Ureter (tissue), 1 donor: Measurements from ENCODE around the gene PTOV1. TPM values are rescaled to one million over a fixed set of nuclear protein-coding genes. Genes with fewer than 3 reads are reported as not detected.
A peak's percentile ranks its signal among the peaks of the same experiment; 100 is the strongest.

Experiments used
- DNase-seq: peaks from one replicate; pipeline ENCODE4 v3.0.0-alpha.2; 2020; ENCODE audit warnings: low spot score
- total RNA-seq: library from RNA; stranded (reverse); gene quantifications from one replicate; pipeline ENCODE4 v1.2.4, GENCODE V29; 2023
- donor health status: DM: yes; HTN: yes; CAD: no.

PTOV1 gene
- total RNA-seq, 1 donor from 2014 or later, result 105 TPM

DNA sequence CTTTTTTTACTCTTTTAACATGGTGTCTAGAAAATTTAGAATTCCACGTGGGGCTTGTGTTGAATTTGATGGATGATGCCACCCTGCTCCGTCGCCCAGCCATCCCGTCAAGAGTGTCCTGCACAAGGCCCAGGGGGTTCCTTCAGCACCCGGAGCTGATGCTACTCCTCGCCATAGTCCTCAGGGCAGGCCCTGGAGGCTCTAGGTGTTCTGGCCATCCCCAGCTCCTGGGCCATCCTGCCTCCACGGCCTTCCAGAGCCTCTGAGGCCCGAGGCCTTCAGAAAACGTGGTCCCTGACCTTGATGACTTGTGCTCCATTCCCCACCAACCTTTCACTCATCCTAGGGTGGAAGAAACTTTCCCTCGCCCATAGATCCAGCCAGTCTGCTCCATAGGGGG is 22.9 kb downstream of the PTOV1 start:
- DNase-seq, result no peak

- no peak for DNase-seq
Observed at GRCh38 chr19:49874503-49875157, 23.7 kb downstream of the PTOV1 start.

DNA sequence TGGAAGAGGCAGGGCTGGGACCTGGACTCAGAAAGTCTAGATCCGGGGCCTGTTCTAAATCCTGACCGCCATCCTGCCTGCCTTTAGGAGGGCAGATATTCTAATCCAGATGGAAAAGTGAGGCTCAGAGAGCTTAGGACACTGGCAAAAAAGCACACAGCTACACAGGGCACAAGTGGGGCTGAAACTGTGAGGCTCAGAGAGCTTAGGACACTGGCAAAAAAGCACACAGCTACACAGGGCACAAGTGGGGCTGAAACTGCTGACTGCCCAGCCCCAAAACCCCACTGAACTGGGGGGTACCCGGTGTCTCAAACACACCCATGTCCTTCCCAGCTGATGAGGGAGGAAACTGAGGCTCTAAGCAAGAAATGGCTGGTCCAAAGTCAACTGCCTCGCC is 24.2 kb downstream of the PTOV1 start:
- DNase-seq, result no peak

DNA sequence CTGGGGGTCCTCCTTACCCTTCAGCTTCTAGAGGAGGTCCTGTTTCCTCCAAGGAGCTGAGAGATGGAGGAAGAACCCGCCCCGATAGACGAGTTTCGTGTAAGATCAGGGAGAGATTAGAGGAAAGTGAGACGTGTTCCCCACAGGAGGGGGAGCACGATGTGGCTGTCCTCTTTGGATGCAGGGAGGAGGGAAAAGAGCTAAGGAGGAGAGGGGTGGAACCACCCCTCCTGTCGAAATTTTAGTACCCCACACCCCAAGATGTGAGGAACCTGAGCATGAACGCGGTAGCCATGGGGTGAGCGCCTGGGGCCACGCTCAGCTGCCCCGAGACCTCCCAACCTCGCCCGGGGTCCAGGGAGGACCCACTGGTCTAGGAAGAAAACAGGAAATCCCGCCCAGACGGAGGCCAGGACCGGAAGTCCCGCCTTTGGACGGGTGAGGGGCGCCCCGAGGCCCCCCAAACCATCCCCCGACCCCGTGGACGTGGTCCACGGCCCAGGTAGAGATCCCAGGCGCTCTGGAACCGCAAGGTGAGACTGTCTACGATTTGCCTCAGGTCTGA is 25.0 kb downstream of the PTOV1 start:
- peak; percentile 77 for DNase-seq

GRCh38 chr19:49876422-49877019 is 25.6 kb downstream of the PTOV1 start:
- DNase-seq, result peak; percentile 98

GRCh38 chr19:49877020-49877878 is 26.3 kb downstream of the PTOV1 start, which contains the start of the genes AKT1S1 and TBC1D17:
Gene AKT1S1 (minus strand): TSS chr19:49877355. CDS start chr19:49873295, 4,060 bp downstream.
Gene TBC1D17 (plus strand): TSS chr19:49877702. CDS start chr19:49877724, 22 bp downstream.
- peak; percentile 100 for DNase-seq

- DNase-seq, result peak; percentile 98
Observed at GRCh38 chr19:49877879-49878743, 27.2 kb downstream of the PTOV1 start.

GRCh38 chr19:49878744-49879070 is 27.7 kb downstream of the PTOV1 start:
- no peak for DNase-seq

DNA sequence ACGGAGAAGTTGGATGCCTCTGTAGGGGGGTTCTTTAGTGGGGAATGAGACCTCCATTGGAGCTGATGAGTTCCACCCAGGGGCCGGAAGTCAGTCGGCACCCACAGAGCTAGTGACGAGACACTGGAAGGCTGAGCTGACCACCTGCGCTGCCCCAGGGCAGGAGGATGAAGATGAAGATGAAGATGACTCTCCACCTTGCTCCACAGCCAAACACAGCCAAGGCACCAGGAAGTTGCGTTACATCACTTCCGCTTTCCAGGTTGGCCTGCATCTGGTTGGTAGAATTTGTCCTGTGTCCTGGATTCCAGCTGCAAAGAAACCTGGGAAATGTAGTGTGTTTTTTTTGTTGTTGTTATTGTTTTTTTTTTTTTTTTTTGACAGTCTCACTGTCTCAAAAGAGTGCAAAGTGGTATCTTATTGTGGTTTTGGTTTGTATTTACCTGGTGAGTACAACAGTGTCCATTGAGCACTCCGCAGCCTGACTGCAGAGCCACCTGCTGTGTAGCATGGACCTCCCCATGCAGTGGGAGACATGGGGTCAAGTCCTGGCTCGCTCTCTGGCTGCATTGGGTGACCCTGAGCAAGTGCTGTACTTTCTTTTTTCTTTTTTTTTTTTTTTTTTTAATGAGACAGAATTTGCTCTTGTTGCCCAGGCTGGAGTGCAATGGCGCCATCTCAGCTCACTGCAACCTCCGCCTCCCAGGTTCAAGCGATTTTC is 28.4 kb downstream of the PTOV1 start:
- DNase-seq, result no peak

DNA sequence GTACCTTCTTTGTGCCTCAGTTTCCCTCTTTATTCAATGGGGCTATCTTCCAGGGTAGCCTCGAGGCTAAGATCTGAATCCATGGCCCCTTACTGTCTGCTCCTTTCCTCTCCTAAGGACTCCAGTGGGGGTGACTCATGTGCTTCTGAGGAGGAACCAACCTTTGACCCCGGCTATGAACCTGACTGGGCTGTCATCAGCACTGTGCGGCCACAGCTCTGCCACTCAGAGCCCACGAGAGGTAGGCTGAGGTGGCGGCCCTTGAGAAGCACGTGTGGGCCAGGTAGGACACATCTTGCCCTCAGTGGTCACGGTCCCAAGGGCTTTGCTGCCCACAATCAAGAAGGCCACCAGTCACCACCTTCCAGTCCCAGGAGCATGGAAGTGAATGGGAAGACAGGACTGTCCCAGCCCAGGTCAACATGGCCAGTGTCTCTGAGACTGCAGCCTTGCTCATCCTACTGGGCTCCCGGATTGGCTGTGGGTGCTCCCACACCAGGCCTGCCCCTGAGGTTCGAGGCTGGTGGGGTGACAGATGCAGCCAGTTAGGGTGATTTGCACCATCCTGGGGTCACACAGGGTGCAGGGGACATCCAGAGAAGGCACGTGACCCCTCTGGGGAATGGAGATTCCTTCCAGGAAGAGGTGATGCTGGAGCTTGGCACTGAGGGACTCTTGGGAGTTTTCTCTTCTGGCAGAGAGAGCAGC is 29.4 kb downstream of the PTOV1 start:
- no peak for DNase-seq

DNA sequence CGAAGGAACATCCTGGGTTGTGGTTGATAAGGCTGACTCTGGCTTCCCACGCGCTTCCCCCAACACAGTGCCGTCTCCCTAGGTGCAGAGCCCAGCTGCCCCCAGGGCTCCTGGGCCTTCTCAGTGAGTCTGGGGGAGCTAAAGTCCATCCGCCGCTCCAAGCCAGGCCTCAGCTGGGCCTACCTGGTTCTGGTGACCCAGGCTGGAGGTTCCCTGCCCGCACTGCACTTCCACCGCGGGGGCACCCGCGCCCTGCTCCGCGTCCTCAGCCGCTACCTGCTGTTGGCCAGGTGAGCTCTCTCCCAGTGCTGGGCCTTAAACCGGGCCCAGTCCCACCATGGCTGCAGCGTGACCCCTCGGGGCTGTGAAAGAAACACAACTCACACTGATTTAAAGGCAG is 30.2 kb downstream of the PTOV1 start:
- DNase-seq, result no peak

- no peak for DNase-seq
Observed at GRCh38 chr19:49881672-49882394, 30.9 kb downstream of the PTOV1 start.

GRCh38 chr19:49882643-49883042 is 31.7 kb downstream of the PTOV1 start:
- no peak for DNase-seq

GRCh38 chr19:49883094-49883493 is 32.1 kb downstream of the PTOV1 start:
- DNase-seq, result no peak

DNA sequence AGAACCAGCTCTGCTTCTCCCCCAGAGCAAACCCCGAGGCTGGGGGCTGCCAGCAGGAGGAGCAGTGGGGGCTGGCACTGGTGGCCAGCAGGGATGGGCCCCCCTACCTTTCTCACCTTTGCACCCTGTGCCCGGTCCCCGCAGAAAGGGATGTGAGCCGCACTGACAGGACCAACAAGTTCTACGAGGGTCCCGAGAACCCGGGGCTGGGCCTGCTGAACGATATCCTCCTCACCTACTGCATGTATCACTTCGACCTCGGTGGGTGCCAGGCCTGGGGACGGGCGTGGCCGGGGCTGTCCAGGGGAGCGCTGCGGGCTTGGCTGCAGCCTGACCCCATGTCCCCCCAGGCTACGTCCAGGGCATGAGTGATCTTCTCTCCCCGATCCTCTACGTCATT is 33.1 kb downstream of the PTOV1 start:
- DNase-seq, result no peak

DNA sequence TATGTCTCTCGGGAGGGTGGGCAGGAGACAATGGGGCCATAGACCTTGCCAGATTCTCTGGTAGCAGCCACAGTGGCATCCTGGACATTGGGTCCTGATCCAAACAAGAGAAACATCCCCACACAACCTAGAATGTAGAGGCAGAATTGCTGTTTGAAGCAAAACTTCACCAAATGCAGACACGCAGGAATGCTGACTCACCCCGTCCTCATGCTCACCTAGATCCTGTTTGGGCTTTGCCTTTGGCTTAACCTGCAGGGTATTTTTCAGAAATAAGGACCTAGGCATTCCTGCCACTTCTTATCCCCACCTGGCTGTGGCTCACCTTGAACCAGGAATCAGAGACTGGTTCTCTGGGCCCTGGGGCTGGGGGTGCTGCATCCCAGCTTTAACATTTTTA is 33.8 kb downstream of the PTOV1 start:
- no peak for DNase-seq

GRCh38 chr19:49887037-49887664 is 36.2 kb downstream of the PTOV1 start:
- no peak for DNase-seq

DNA sequence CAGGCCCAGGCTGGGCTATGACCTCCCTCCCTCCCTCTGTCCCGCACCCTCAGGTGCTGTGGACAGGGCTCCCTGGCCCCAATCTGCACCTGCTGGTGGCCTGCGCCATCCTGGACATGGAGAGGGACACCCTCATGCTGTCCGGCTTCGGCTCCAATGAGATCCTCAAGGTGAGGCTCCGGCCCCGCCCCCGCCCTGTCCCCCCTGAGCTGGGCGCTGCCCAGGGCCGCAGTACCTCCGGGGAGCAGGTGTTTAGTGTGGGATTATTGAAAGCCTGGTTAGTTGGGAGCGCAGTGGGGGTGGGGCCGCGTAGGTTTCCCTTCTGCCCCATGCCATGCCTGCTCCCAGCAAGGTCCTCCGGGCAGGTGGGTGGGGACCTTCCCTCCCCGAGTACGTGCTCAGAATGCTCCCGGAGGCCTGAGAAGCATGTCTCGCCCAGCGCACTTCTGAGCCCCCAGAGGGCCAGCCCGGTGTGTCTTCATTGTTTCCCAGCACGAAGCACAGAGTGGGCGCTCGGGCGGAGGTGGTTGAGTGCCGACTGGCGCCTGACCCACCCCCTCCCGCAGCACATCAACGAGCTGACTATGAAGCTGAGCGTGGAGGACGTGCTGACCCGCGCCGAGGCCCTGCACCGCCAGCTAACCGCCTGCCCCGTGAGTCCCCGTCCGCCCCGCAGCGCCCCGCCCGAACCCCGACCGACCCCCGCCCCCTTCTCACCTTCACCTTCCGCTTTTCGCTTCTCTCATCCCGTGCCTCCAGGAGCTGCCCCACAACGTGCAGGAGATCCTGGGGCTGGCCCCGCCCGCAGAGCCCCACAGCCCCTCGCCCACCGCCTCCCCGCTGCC is 36.9 kb downstream of the PTOV1 start:
- no peak for DNase-seq
